Glomerular visceral epithelial cell (primary cell): Measurements from ENCODE around the gene TSPAN13.
A peak's percentile ranks its signal among the peaks of the same experiment; 100 is the strongest.
"Not testable (repeated sequence)": the region's sequence is repeated elsewhere in the genome, so short reads cannot be mapped to it uniquely, and the experiment has no call there.

Source experiments
- DNase-seq: peaks from one replicate; pipeline ENCODE4 v3.0.0-alpha.2; 2016; ENCODE audit errors: extremely low spot score

Gene TSPAN13

DNA sequence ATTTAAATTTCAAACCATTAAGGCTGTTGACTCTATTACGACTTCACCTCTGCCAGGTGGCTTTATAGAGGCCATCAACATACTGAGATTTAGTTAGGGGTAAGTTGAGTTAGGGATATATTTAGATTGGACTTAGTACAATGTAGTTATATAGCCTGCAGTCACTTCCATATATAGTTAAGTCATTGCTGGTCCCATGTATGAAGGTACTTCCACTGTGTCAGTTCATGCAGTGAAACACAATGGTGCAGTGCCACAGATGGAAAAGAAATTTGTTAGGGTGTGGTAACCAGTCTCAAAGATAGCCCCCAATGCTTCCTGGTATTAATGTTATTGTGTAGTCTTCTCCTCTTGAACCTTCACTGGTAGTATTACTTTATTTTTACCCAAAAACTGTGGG is 12.6 kb upstream of the TSPAN13 start:
- no peak for DNase-seq

DNA sequence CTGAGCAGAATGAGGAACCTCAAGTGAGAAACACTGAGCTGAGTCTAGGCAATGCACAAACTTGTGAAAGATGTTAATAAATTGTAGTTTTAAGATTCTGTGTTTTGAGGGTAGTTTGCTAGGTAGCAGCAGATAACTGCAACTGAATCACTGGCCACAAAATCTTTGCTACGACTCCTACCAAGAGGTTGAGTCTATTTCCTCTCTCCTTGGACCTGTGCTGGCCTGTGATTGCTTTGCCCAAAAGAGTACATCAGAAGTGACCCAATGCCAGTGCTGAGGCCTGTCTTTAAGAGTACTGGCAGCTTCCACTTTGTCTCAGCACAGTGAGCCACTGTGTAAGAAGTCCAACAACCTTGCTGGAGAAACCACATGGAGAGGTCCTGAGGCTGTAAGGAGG is 11.9 kb upstream of the TSPAN13 start:
- no peak for DNase-seq

DNA sequence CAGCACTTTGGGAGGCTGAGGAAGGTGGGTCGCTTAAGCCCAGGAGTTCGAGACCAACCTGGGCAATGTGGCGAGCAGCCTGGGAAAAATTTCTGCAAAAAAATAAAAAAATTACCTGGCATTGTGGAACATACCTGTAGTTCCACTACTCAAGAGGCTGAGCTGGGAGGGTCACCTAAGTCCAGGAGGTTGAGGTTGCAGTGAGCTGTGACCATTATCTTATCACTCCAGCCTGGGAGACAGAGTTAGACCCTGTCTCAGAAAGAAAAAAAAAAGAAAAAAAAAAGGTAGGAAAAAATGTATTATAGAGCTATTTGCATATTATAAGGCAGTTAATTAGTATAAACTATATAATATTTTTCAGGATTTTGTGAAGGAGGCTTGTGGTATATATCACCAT is 11.0 kb upstream of the TSPAN13 start:
- DNase-seq: no peak

DNA sequence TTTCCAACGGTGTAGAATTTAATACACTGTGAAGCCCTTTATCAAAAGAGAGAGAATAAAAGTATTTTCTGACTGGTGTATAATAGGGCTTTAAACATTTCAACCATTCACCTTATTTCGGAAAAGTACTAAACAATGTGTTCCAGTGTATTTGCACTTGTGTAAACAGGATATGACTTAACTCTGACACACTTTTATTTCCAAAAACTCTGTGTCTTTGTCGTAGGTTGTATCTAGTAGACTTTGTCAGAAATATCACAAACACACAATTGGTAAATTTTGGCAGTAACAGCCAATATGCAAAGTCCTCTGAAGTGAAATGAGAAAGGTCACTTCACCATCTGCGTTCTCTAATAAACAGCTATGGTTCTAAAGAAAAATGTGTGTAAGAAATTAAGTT is 10.3 kb upstream of the TSPAN13 start:
- DNase-seq: no peak

DNA sequence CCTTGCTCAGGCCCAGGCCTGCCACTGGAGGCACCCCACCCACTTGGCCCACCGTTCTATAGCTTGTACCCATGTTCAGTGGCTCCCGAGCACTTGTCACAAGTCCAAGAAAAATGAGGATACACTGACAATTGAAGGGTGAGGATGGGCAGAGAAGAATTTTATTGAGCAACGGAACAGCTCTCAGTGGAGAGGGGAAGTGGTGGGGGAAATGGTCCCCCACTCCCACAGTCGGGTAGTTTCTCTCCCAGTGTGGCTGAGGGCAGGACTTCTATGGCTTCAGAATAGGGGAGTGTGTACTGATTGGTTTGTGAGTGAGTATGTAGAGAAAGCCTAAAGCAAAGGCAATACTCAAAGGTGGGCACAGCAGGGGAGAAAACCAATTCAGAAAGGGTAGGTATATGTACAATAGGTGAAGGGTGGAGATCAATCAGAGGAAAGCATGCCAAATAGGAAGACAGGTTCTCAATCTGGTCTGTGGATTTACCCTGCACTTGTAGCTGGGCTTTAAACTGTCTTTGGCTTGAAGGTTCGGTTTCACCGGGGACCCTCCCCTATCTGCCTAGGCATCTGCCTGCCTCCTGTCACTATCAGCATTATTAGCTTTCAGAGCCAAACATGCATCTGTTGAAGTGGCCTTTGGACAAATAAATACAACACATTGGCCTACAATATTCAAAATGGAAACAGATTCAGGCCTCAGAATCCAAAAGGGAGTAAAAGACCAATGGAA is 8.9 kb upstream of the TSPAN13 start:
- DNase-seq: no peak

DNA sequence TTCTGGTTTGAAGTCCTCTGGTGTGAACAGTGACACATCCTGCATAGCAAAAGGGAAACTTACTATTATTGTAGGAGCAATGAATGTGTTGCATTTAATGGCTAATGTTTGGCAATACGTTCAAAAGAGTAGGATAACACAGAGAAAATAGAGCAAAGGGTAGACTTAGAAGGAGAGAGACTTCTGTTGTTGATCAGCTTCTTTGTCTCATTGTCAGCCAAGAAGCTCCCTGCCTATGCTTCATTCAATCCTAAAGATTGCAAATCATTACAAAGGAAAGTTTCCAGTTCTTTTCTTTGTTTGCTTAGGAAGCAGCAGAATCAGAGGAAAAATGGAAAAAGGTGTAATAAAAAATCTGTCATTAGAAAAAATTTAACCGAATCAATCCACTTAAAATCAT is 7.9 kb upstream of the TSPAN13 start:
- no peak for DNase-seq

DNA sequence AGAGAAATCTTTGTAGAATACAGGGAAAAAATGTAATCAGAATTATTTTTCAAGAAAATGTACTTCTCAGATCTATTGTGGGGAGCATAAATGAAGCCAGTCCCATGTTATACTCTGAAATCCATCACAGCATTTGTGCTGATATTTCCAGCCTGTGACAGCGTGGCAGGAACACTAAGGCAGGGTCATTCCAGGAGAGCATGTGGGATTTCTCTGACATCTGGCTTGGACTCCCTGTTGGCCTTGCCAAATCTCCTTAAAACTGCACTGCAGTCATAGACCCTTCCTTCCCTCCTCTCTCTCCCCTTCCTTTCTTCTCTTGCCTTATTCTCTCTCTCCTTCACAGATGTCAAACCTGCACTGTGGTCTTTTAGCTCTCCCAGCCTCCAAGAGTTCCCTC is 6.5 kb upstream of the TSPAN13 start:
- no peak for DNase-seq

DNA sequence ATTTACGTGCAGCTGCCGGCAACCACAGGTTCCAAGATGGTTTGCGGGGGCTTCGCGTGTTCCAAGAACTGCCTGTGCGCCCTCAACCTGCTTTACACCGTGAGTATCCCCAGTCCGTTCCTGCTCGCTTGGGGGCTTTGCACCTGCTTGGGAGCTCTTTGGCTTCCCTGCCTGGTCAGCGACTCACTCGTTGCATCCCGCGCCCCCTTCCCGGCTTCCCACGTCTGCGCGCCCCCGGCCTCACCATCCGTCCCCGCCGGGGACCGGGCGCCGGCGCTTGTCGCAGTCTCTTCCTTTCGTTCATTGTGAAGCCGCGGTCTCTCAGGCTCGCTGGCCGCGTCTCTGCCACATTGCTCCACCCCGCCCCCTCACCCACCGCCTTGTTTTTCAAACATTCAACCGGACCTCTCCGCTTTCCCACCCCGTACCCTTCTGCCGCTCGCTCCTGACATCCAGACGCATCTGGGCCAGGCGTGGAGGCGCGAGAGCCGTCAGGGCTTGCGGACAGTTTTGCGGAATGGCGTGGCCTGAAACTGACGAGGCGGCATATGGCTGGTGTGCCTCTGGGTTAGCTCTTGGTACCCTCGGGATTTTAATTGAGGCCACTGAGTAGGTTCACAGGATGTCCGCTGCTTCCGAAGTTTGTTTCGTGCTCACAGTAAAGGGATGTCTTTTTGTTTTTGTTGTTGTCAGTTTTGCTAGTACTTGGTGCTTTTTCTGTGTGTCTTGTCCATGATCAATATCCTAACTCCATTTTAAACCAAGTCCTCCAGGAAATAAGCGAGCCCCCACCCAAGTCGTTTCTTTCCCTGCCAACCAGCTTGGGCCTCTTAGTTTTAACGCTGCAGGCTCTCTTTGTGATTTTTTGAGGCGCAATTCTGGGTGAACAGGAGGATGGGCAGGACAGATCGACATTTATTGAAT is 639 bp downstream of the TSPAN13 start:
- peak; percentile 35 for DNase-seq

DNA sequence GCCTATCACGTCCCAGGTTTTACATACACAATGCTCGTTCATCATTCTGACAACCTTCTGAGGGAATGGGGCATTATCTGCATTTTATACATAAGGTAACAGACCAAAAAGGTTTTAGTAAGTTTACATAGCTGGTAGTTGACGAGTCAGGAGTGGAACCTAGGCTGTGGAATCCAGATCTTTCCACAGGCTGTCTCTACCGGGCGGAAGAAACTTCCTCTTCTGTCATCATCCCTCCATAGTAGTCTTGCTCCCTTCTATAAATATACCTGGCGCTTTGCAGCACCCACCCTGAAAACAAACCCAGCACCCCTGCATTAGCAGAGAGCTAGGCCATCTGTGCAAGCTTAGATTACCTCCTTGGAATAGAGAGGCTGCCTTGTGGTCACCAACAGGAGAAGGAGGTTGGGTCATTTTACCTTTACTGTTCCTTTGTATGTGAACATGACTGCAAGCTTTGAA is 1.3 kb downstream of the TSPAN13 start:
- DNase-seq: no peak

DNA sequence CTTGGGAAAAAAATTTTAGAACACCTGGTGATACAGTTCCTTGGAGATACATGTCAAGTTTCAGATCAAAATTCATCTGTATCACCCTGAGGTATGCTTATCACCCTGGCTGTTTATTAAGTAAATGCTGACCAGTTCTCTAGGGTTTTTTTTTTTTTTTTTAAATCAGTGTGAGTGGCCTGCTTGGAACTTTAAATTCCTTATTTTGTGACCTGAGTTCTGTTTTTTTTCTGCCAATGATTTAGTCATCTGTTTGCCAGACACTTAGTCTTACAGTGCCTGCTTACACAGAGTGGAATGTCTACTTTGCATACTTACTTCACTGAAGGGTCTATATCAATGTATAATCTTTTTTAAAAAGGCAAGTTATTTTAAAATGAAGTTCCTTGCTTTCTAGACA is 1.8 kb downstream of the TSPAN13 start:
- no peak for DNase-seq

DNA sequence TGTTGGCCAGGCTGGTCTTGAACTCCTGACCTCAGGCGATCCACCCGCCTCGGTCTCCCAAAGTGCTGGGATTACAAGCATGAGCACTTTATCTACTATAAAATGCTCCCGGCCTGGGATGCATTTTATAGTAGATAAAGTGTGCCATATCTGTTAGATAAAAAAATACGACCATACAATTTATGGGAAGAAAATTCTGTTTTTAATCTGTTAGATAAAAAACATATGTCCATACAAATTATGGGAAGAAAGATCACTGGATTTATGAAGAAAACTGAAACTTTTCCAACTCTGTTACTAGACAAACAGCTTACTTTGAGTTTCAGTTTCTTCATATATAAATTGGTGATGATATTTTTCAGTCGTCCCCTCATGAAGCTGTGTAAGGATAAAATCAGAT is 4.5 kb downstream of the TSPAN13 start:
- no peak for DNase-seq

DNA sequence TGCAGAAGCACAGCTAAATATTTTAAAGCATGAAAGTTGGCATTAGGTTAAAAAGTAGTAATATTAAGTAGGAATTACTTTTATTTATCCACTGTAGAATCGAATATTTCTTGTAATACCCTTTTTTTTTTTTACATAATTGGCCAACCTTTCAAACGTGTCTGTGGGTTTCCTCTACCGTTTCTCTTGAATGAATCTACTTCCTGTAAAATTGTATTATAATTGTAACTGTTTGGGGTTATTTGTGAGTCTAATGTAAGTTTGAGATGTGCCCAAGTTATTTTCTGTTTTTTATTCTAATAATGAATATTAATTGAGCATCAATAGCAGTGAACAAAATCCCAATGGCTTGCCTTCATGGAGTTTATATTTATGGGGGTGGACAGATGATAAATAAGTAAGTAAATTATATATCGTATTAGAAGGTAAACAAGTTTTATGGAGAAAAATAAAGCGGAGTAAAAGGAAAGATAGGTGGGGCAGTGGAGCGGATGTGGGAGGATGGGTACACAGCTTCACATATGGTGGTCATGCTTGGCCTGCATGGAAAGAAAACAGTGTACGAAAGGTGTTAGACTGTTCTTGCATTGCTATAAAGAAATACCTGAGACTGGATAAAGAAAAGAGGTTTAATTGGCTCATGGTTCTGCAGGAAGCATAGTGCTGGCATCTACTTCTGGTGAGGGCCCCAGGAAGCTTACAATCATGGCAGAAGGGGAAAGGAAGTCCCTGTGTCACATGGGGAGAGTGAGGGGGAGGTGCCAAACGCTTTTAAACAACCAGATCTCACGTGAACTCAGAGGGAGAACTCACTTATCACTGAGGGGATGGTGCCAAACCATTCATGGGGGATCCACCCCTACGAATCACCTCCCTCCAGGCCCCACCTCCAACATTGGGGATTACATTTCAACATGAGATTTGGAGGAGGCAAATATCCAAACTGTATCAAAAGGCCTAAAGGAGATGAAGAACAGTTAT is 5.4 kb downstream of the TSPAN13 start:
- no peak for DNase-seq

DNA sequence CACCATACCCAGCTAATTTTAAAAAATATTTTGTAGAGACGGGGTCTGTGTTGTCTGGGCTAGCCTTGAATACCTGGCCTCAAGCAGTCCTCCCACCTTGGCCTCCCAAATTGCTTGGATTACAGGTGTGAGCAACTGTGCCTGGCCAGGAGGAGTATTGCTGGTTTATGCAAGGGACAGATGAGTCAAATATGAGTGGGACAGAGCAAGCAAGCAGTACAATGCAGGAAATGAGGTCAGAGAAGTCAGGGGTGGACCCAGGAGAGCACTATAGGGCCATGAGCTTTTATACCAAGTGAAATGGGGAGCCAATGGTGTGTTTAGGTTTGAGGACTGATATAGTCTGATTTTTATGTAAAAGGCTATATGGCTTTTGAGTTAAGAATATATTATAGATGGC is 6.3 kb downstream of the TSPAN13 start:
- DNase-seq: no peak

DNA sequence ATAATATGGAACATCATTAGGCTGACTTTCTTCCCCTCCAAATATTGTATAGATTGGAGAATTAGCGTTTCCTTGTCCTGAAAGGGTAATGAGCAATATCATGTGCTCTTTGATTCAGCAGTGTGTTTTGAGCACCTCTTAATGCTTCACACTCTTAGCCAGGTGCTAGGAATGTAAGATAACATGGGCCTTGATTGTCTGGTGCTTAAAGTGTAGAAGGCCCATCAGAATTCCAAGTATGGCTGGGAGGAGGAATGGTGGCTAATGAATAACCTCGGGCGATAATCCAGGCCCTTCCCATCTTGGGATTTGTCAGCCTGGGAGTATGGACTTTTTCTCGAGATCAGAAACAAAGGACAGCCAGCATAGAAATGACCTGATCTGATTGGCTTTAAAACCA is 8.6 kb downstream of the TSPAN13 start:
- no peak for DNase-seq

DNA sequence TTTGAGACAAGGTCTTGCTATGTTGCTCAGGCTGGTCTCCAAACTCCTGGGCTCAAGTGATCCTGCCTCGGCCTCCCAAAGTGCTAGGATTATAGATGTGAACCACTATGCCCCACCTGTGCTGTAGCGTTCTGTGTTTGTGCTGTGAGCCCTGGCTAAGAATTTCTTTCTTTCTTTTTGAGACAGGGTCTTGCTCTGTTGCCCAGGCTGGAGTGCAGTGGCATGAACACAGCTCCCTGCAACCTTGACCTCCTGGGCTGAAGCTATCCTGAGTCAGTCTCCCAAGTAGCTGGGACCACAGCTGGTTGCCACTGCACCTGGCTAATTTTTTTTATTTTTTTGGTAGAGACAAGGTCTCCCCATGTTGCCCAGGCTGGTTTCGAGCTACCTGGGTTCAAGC is 11.4 kb downstream of the TSPAN13 start:
- DNase-seq: no peak

DNA sequence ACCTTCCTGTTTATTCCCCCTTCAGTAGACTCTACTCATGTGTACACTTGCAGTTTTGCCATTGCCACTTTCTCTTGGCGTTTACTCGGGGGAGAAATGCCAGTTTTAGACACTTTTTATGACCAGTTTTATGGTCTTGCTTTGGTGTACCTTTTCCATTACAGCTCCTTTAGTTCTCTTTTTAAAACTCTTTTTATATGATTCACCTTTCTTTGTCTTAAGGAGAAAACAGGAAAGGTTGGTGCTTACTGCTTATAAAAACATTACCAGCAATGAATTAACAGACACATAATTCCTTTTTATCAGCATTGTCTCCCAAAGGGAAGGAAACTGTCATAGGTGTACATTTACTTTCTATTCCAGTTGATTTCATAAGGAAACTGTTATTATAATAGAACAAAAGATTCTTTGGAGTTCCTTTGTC is 11.9 kb downstream of the TSPAN13 start:
- no peak for DNase-seq

DNA sequence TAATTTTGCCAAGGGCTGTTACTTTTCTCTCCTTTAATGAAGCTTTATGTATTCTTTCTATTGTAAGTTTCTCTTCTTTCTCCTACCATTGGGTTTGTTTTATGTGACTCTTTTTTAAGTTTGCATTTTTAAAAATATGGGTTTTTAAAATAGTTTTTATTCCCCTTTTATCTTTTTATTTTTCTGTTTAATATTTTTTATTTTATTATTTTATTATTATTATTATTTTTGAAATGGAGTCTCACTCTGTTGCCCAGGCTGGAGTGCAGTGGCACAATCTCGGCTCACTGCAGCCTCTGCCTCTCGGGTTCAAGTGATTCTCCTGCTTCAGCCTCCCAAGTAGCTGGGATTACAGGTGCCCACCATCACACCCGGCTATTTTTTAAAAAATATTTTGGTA is 16.4 kb downstream of the TSPAN13 start:
- DNase-seq: not testable (repeated sequence)

DNA sequence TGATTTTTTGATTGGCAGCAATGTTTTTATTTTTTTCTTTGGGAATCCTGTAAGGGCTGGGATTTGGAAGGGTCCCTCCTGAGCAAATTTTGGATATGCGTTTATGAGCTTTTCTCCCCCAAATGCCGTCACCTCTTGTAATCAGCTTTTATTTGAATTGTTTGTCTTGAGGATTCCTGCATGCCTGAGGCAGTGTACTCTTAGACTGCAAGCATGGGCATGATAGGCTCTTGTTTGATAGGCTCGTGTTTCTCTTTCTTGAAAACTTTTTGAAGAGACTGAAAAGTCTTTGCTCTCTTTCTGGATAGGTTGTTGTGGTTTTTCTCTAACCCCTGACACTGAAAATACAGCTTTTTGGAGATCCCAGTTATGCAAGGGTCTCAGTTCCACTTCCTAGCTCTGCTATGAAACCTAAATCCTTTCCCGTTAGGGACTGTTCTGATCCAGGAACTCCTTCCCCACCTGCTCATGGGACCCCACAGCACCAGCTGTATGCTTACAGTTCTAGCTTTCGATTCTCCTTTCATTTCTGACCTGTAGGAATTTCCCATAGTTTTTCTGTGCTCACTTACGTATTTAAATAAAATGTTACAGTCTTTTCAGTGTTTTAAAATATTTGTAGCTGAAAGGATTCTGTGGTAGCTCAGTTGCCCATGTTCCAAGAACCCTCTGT is 17.2 kb downstream of the TSPAN13 start:
- no peak for DNase-seq

DNA sequence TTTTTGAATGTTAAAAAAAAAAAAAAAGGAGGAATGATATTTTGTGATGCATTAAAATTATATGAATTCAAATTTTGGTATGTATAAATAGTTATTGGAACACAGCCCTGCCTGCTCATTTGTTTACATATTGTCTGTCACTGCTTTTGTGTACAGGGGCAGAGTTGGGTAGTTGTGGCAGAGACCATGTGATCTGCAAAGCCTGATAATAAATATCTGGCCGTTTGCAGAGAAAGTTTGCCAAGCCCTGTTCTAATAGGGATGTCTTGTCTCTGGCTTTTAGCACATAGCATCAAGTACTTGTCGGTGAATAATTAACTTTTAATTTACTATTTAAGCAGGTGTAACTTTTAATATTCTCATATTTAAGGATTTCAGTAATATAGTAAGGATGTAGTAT is 19.8 kb downstream of the TSPAN13 start:
- no peak for DNase-seq

DNA sequence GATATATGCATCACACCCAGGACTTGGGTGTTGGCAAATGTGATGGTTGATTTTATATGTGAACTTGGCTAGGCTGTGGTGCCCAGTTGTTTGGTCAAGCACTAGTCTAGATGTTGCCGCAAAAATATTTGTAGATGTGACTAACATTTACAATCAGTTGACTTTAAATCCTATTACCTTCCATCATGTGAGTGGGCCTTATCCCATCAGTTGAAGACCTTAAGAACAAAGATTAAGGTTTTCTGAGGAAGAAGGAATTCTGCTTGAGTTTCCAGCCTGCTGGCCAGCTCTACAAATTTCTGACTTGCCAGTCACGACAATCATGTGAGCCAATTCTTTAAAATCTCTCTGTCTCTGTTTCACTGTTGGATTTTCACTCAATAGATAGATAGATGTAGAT is 20.3 kb downstream of the TSPAN13 start:
- DNase-seq: no peak

DNA sequence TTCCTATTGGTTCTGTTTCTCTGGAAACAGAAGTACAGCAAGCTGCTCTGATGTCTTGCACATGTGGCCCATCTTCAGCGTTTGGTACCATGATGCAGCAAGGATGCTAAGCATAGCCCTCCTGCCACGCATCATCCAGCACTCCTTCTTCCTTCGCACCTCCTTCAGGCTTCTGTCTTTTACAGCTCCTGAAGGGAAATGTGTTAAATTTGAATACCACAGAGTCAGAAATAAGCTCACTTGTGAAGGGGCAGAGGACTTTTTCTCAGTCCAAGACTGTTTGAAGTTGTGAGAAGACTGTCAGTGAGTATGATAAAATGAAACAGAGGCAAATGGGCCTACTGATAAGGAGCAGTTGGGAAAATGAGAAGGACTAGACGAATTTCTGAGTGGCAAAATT is 20.7 kb downstream of the TSPAN13 start:
- no peak for DNase-seq
